Hindlimb muscle (tissue), 1 donor: ENCODE data around the gene HEPACAM. TPM values are rescaled to one million over a fixed set of nuclear protein-coding genes. Genes with fewer than 3 reads are reported as not detected.

Experiments
- DNase-seq: peaks from one replicate; pipeline ENCODE4 v3.0.0-alpha.2; 2013
- polyA plus RNA-seq: library from polyadenylated mRNA; unstranded; fragments of 120-200 nt; gene quantifications from one replicate; pipeline ENCODE4 v1.2.1, GENCODE V29; 2013; ENCODE audit not compliant: insufficient read length

The HEPACAM gene
- polyA plus RNA-seq, 1 donor, result 0.22 TPM

GRCh38 chr11:124942466-124943253 is 6.8 kb upstream of the HEPACAM start:
- no peak for DNase-seq

- DNase-seq, result no peak
Observed at GRCh38 chr11:124941703-124942102, 5.9 kb upstream of the HEPACAM start.

GRCh38 chr11:124938970-124939369 is 3.1 kb upstream of the HEPACAM start:
- no peak for DNase-seq

DNA sequence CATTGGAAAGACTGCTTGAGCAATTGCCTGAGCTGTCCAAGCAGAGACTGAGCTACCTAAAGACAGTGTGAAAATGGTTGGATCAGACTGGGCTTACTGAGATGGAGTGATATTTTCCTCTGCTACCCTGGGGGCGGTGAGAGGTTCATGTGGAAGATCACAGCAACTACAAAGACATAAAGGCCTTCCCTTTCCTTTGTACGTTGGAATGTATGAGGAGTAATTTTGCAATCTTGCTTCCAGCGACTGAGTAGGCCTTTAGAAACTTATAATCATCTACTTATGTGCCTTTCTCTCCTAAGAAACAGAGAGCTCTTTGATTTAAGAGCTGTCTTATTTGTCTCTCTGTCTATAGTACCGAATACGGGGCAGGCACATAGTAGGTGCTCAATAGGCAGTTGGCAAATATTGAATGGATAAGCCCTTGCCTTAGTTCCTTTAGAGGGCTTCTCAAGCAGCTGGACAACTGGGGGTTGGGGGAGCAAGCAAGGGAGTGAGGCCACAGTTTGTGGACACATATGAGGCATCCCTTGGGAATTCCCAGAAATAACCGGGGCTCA is 2.4 kb upstream of the HEPACAM start:
- no peak for DNase-seq

- DNase-seq, result no peak
Observed at GRCh38 chr11:124937336-124937935, 1.6 kb upstream of the HEPACAM start.

DNA sequence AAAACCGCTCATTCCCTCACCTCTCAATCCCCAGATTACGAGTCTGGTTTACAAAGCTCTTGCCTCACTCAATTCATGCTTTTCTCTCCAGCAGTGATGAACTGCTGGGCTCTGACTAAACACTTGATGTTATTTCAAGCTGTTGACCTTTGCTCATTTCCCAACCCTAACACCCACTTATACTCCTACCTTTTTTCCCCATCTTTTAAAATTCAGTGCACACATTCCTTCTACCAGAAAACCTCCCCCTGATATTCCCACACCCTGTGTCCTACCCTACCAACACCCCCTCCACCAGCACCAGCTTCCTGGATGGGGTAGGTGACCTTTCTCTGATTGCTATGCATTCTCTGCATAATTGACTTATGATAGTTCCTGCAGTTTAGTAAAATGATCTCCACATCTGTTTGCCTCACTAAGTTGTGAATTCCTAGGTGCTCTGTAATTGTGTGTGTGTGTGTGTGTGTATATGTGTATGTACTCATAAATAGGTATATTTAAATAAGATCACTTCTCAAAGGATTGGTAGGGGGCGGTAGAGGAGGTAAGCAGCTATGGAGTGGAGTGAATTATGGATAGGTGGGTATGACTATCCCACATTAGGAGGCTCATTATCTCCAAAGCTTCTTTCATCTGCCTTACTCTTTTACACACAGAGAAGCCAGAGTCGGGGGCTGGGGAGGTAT is 842 bp downstream of the HEPACAM start:
- no peak for DNase-seq

- DNase-seq, result no peak
Observed at GRCh38 chr11:124930799-124931198, 5.0 kb downstream of the HEPACAM start.

DNA sequence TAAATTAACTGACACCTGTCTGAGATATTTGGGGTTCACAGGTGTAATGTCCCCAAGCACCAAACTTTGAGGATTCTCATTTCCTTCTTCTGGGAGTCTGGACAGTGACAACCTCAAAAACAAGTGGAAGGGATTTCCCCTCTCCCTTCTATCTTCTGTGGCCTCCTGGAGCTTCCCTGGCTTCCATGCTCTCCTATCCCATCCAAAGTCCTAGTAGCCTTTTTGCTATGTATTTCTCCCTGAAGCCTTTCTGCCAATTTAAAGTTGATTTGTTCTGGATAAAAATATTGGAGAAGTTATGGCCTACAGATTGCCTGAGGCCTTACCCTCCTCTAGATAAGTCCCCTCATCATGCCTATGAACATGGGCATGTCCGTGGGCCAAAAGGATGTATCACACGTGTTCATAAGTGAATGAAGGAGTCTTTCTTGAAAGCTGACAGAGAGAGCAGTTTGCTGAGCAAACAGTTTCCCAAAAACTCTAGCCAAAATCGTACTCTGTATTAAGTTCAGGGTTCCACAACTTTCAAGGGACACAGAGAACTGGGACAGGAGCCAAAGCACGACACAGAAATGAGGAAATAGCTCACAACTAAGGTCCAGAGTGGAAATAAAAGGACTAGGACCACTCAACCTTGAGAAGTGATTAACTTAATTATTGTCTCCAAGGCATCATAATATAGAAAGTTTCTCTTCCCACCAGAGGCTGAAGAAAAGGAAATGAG is 6.7 kb downstream of the HEPACAM start:
- DNase-seq, result no peak

- no peak for DNase-seq
Observed at GRCh38 chr11:124923296-124923695, 12.6 kb downstream of the HEPACAM start.

GRCh38 chr11:124922831-124923230 is 13.0 kb downstream of the HEPACAM start:
- DNase-seq, result no peak

- DNase-seq, result peak; percentile 68
Observed at GRCh38 chr11:124920870-124921609, 14.8 kb downstream of the HEPACAM start.

DNA sequence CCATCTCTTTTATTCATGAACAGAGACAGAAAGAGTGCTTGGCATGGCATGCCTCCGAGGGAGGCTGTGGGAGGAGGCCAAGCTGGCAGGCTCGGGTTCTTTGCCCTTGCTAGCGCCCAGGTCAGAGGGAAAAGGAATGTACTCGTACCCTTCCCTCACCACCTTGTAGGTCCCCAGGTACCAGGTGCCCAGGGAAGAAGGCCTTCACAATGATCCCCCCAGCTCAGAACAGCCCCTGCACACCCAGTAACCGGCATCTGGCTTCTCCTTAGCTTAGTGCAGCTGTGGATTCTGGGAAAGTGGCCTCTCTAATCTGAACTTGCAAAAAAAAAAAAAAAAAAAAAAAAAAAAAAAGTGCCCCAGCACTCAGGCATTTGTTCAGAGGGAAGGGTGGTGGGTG is 15.5 kb downstream of the HEPACAM start:
- no peak for DNase-seq

DNA sequence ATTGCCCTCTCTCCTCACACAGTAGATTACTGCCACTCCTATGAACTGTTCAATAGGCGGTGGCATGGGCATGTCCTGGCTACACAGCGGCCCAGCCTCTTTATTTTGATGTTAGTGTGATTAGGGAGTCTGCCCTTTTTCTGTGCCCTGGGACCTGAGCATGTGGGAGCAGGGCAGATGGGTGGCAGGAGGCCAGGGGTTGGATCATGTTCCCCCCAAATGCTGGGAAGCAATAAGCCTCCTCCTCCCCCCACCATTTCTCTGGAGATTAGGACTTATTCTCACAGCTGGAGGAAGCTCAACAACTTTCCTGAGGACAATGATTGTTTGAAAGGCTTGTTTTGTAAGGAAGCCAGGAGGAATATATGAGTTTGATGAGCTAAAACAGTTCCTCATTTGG is 15.9 kb downstream of the HEPACAM start:
- DNase-seq, result no peak

GRCh38 chr11:124918950-124919349 is 16.9 kb downstream of the HEPACAM start, which contains the start of gene HEPN1:
Gene HEPN1, plus strand, starts transcription at chr11:124919250.
- DNase-seq, result no peak

GRCh38 chr11:124917115-124917637 is 18.7 kb downstream of the HEPACAM start:
- no peak for DNase-seq

DNA sequence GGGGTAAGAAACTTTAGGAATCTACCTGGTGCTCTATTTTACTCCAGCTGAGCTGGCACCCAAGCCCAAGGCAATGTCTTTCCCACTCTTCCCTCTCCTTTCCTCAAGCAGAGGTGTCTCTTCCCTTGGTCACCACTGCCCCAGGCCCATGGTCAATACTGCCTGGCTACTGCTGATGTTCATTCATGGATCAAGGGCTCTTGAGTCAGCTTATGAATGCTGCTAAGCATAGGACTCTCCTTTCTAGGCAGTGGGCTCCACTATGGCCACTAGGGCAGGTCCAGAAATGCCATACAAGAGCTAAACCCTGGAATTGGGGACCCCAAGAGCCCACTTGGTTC is 19.5 kb downstream of the HEPACAM start:
- DNase-seq, result no peak

DNA sequence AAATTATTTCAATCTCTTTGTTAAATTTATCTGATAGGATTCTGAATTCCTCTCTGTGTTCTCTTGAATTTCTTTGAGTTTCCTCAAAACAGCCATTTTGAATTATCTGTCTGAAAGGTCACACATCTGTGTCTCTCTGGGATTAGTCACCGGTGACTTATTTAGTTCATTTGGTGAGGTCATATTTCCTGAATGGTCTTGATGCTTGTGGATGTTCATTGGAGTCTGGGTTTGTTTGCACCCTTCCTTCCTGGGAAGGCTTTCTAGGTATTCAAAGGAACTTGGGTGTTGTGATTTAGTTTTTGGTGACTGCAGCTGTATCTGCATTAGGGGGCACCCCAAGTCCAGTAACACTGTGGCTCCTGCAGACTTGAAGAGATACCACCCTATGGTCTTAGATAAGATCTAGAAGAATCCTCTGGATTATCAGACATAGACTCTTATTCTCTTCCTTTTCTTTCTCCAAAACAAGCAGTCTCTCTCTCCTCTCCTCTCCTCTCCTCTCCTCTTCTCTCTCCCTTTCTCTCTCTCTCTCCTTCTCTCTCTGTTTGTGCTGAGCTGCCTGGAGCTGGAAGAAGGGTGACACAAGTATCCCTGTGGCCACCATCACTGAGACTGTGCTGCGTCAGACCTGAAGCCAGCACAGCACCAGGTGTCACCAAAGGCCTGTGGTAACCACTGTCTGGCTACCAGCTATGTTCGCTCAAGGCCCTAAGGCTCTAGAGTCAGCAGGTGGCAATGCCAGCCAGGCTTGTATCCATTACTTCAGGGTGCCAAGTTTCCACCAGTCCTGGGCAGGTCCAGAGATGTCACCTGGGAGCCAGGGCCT is 20.1 kb downstream of the HEPACAM start:
- no peak for DNase-seq

DNA sequence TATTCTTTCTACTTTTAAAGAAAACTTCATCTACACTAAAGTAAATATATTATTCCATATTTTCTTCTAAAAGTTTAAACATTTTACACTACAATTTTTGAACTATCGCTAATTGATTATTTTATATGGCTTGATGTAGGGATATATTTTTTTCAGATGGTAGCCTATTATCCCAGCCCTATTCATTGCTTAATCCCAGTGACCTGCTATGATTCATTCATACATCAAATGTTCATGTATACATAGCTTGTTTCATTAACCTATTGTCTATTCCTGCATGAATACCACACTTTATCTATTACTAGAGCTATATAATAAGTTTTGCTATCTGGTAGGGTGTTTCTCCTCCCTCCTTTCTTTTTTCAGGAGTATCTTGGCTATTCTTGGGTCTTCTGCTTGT is 33.2 kb downstream of the HEPACAM start:
- no peak for DNase-seq

- no peak for DNase-seq
Observed at GRCh38 chr11:124900464-124900863, 35.4 kb downstream of the HEPACAM start.

DNA sequence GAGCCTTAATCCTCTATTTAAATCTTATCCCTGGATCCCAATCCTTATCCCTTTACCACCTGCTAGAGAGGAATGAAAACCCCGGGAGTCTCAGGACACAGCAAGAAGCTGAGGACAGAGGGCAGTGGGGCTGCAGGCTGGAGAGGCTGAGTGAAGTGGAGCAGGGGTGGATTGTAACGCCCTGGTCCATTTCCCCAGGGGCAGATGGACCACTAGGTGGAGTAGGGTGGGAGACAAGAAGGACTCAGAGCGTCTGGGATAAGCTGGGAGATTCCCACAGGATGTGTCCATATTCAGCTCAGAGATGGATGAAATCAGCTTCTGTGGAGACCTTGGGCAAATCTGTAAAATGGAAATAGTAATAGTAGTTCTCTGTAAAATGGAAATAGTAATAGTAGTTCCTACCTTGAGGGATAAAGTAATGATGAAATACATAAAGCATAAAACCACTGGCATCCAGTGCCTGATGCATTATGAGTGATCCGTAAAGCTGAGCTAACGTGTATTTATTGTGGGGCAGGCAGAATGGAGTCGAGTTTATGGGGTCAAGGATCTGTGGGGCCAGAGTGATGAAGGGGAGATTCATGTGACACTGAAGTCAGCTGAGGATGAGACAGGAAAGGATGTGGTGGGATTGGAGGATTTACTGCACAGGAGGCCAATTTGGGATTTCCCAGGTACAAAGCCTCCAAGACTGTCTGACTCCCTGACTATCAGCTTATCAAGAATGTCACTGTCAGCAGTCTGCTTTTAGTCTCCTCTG is 36.3 kb downstream of the HEPACAM start:
- DNase-seq, result no peak
